Endothelial cell of umbilical vein (primary cell): Measurements from ENCODE around the gene UNC45A. TPM values are rescaled to one million over a fixed set of nuclear protein-coding genes. Genes with fewer than 3 reads are reported as not detected.

ENCODE experiments used
- BruUV-seq: library from RNA; stranded (reverse); fragments of 400-500 nt; replicated peaks from 2 replicates; lab custom pipeline; 2021; lab: Mats Ljungman, UMichigan
- CTCF ChIA-PET: fragments of 300-600, 350-600 bp; sonication (Branson Sonifier 250); formaldehyde crosslinking; loops from one replicate; lab custom pipeline; 2021; ENCODE audit warnings: antibody characterized with exemption, inconsistent platforms; lab: Charles Lee
- POLR2A ChIA-PET: fragments of 300-600, 350-600 bp; sonication (Branson Sonifier 250); formaldehyde crosslinking; loops from one replicate; lab custom pipeline; 2021; ENCODE audit warnings: antibody characterized with exemption, inconsistent platforms; lab: Charles Lee
- DNase-seq: peaks from one replicate; pipeline ENCODE4 v3.0.0-alpha.2; 2011; ENCODE audit warnings: low read depth, low spot score
- FAIRE-seq: peaks from 2 replicates; lab custom pipeline; 2011; peaks lifted over from hg19 to GRCh38; lab: Jason Lieb, UNC
- H2AFZ ChIP-seq: 2 replicates; pipeline ENCODE4 v1.6.0; 2012; ENCODE audit warnings: low read depth, low read length, control low read depth, inconsistent platforms
- H3K27ac ChIP-seq: 2 replicates; pipeline ENCODE4 v1.5.1; 2011; ENCODE audit warnings: low read depth, mild to moderate bottlenecking, control low read depth, low read length, moderate library complexity; ENCODE audit not compliant: insufficient read depth
- H3K27me3 ChIP-seq, 2 experiments: 2 replicates each; pipeline versions ENCODE4 v1.6.0 to v1.6.1; 2011; ENCODE audit warnings: low read length in 2 of 2, mixed read lengths in 1 of 2; ENCODE audit not compliant: control insufficient read depth in 2 of 2, insufficient read depth in 2 of 2
- H3K36me3 ChIP-seq, 2 experiments: 2 replicates in 1 of 2; 3 replicates in 1 of 2; pipeline ENCODE4 v1.5.1; 2011; ENCODE audit warnings: low read length in 2 of 2, mild to moderate bottlenecking in 1 of 2, moderate library complexity in 1 of 2; ENCODE audit not compliant: control insufficient read depth in 2 of 2, insufficient read depth in 2 of 2; ENCODE audit errors: extremely low read depth in 1 of 2
- H3K4me1 ChIP-seq: 3 replicates; pipeline ENCODE4 v1.5.1; 2011; ENCODE audit warnings: mild to moderate bottlenecking, low read length; ENCODE audit not compliant: control insufficient read depth, insufficient read depth; ENCODE audit errors: extremely low read depth
- H3K4me2 ChIP-seq: 2 replicates; pipeline ENCODE4 v1.6.1; 2011; ENCODE audit warnings: low read length, control low read depth, mixed read lengths; ENCODE audit not compliant: insufficient read depth
- H3K4me3 ChIP-seq, 3 experiments: fragments of 200-600 bp in 1 of 3; sonication (generic), shearing (Covaris generic) in 1 of 3; replicated peaks in 1 of 3; 2 replicates each; pipeline ENCODE4 v1.5.1; 2011 to 2016; ENCODE audit warnings: control low read depth in 3 of 3, low read length in 3 of 3, mild to moderate bottlenecking in 2 of 3, inconsistent platforms in 1 of 3, low read depth in 1 of 3, moderate library complexity in 1 of 3; ENCODE audit not compliant: insufficient read depth in 1 of 3
- H3K79me2 ChIP-seq: 2 replicates; pipeline ENCODE4 v1.6.0; 2012; ENCODE audit warnings: low read length, inconsistent platforms; ENCODE audit not compliant: control insufficient read depth, insufficient read depth
- H3K9ac ChIP-seq: replicated peaks from 2 replicates; pipeline ENCODE3; 2011; ENCODE audit warnings: low read length, control low read depth; ENCODE audit not compliant: insufficient read depth; ENCODE audit errors: extremely low read depth
- H3K9me1 ChIP-seq: replicated peaks from 3 replicates; pipeline ENCODE4 v1.6.0; 2011; ENCODE audit warnings: mild to moderate bottlenecking, low read length; ENCODE audit not compliant: control insufficient read depth, insufficient read depth; ENCODE audit errors: extremely low read depth
- H3K9me3 ChIP-seq: replicated peaks from 2 replicates; pipeline ENCODE4 v1.5.1; 2012; ENCODE audit warnings: low read length, inconsistent platforms; ENCODE audit not compliant: control insufficient read depth, insufficient read depth
- H4K20me1 ChIP-seq: replicated peaks from 2 replicates; pipeline ENCODE3; 2011; ENCODE audit warnings: mild to moderate bottlenecking, low read length; ENCODE audit not compliant: control insufficient read depth, insufficient read depth; ENCODE audit errors: extremely low read depth
- CTCF ChIP-seq, 2 donors: IDR thresholded peaks; 1 replicate in 1 of 2; 2 replicates in 1 of 2; pipeline ENCODE4 v1.5.1; 2011; ENCODE audit warnings: low read length in 2 of 2, mild to moderate bottlenecking in 2 of 2, moderate library complexity in 2 of 2, control low read depth in 1 of 2, inconsistent platforms in 1 of 2, low read depth in 1 of 2; ENCODE audit not compliant: insufficient read depth in 1 of 2; ENCODE audit errors: extremely low read depth in 1 of 2
- EZH2 ChIP-seq: IDR thresholded peaks from 2 replicates; pipeline ENCODE4 v1.6.1; 2012; ENCODE audit warnings: borderline replicate concordance, low read depth, mild to moderate bottlenecking, moderate library complexity, low read length, inconsistent platforms; ENCODE audit not compliant: severe bottlenecking
- FOS ChIP-seq: IDR thresholded peaks from 2 replicates; pipeline ENCODE4 v1.6.1; 2011; ENCODE audit warnings: mild to moderate bottlenecking, low read length, moderate library complexity, borderline replicate concordance; ENCODE audit not compliant: insufficient read depth
- GATA2 ChIP-seq: IDR thresholded peaks from 2 replicates; pipeline ENCODE4 v1.7.0; 2011; ENCODE audit warnings: low read depth, mild to moderate bottlenecking, moderate library complexity, mixed read lengths, low read length; ENCODE audit not compliant: insufficient read length, insufficient read depth
- JUN ChIP-seq: IDR thresholded peaks from 2 replicates; pipeline ENCODE4 v1.6.1; 2011; ENCODE audit warnings: borderline replicate concordance, low read depth; ENCODE audit not compliant: insufficient read length, insufficient read depth
- MAX ChIP-seq: IDR thresholded peaks from 2 replicates; pipeline ENCODE4 v1.6.1; 2011; ENCODE audit not compliant: insufficient read depth, insufficient read length
- MYC ChIP-seq: IDR thresholded peaks from one replicate; pipeline ENCODE4 v1.6.1; 2011; ENCODE audit warnings: mild to moderate bottlenecking, low read depth, low read length
- POLR2A ChIP-seq: IDR thresholded peaks from 2 replicates; pipeline ENCODE4 v1.6.1; 2012; ENCODE audit warnings: low read depth, mild to moderate bottlenecking, control low read depth, low read length
- POLR2AphosphoS5 ChIP-seq: IDR thresholded peaks from 2 replicates; pipeline ENCODE4 v1.6.1; 2012; ENCODE audit warnings: low read depth, mild to moderate bottlenecking, control low read depth, low read length, moderate library complexity; ENCODE audit not compliant: insufficient read depth
- dilution Hi-C: fragments of 300-500 bp; cut with MboI; formaldehyde crosslinking; loops from one replicate; pipeline ENCODE4 v1.15.0; 2019; ENCODE audit warnings: low sequenced_read_pairs; ENCODE audit not compliant: extremely low pct_ligation_motif_present
- intact Hi-C: fragments of 100-400 bp; cut with micrococcal nuclease; formaldehyde crosslinking; loops from one replicate; pipeline ENCODE4 v1.10.0; 2022
- polyA plus RNA-seq, 4 experiments: library from polyadenylated mRNA; depleted of rRNA in 3 of 4; stranded (reverse) in 3 of 4; unstranded in 1 of 4; fragments of >200 nt; gene quantifications; 2 replicates each; pipeline versions ENCODE4 v1.2.1 to v1.2.3, GENCODE V29; 2011 to 2012; ENCODE audit warnings: missing spikeins in 1 of 4
- total RNA-seq: library from RNA; stranded (reverse); gene quantifications from 2 replicates; pipeline ENCODE4 v1.2.3, GENCODE V29; 2021

The UNC45A gene
- total and polyA plus RNA-seq, 2 donors (not counting 3 experiments of a cell fraction or from before 2014, with no cell fraction given), result 103 to 106 TPM

GRCh38 chr15:90990446-90990845 is 55.4 kb downstream of the UNC45A start:
- no peak for DNase-seq
- POLR2A ChIA-PET, result no interaction called here
- dilution Hi-C loops, result no loop called here
- no peak overlapping the region for H3K27ac ChIP-seq
- no peak overlapping the region for H3K4me3 ChIP-seq
- H3K9me3 ChIP-seq, result no peaks in the 10 kb centered on the region
- FAIRE-seq, result no peak
- no peak overlapping the region for H3K4me2 ChIP-seq
- BruUV-seq, result no TSS peak
- TF ChIP-seq EZH2 (no peak), GATA2 (no peak), MAX (no peak), JUN (no peak), POLR2AphosphoS5 (no peak), CTCF (IDR thresholded peaks at IDR 0.05; ENCODE audit: extremely low read depth in 1 of 2, insufficient read depth in 1 of 2, low read depth in 1 of 2, low read length in 2 of 2) (no peak), MYC (no peak), FOS (no peak), POLR2A (no peak)
- no peaks in the 10 kb centered on the region for H3K9me1 ChIP-seq
- H3K9ac ChIP-seq, result no peak overlapping the region
- CTCF ChIA-PET, result interaction anchor here (1.6 kb wide), 1 partner anchor 9 kb away, joined by 3 read pairs; no protein-coding TSS in a partner anchor
- H2AFZ ChIP-seq, result no peak overlapping the region
- H3K4me1 ChIP-seq, result peaks cover 32% of the 10 kb centered on the region
- peaks cover 94% of the 10 kb centered on the region for H3K79me2 ChIP-seq
- no peaks in the 10 kb centered on the region for H3K36me3 ChIP-seq
- intact Hi-C loops, result no loop called here
- no peaks in the 10 kb centered on the region for H3K27me3 ChIP-seq
- H4K20me1 ChIP-seq, result no peaks in the 10 kb centered on the region
